Measurements from ENCODE around the gene SPATA2L.

- TF ChIP-seq POLR2A (IDR thresholded peaks at IDR 0.05; ENCODE audit: low read length) (no peak), GATA1 (IDR thresholded peaks at IDR 0.05; ENCODE audit: low read depth, low read length) (no peak)
These were observed 41.4 kb upstream of the SPATA2L start for GRCh38 chr16:89742948-89743347.

Data from erythroblast (primary cell).